Stimulated activated CD8-positive, alpha-beta memory T cell treated with anti-CD3 and anti-CD28 coated beads, Interleukin-7, amount 100 ng/mL, for 4 hours (primary cell): ENCODE results near the gene ABCB6.
"Not testable (repeated sequence)": the region's sequence is repeated elsewhere in the genome, so short reads cannot be mapped to it uniquely, and the experiment has no call there.

Experiments used
- DNase-seq, 2 donors: peaks; one replicate each; pipeline ENCODE4 v3.0.0-alpha.2; 2020; ENCODE audit warnings: low read depth in 2 of 2

ABCB6 gene

DNA sequence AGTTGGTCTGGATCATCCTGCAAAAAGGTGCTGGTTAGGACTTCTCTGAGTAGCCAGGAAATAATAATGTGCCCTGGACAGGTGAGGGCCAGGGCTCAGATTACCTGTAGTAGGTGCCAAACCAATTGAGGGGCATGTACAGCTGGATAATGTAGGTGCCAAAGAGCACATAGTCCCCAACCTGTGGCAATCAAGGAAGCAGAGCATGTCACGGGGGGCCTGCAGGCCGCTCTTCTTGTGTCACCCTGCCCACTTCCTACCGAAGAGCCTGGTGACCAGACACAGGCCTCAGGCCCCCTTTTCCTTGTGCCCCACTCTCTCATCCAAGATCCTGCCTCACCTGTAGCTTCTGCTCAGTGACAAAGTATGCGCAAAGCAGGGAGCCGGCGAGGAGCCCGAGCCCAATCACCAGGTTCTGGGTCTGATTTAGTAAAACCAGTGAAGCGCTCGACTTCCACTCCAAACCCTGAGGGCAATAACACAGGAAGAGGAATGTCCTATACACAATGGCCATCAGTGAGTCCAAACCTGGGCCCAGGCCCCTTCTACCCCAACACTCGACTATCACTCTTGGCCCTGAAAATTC lies 5.2 kb downstream of the ABCB6 start:
- DNase-seq, result no peak

DNA sequence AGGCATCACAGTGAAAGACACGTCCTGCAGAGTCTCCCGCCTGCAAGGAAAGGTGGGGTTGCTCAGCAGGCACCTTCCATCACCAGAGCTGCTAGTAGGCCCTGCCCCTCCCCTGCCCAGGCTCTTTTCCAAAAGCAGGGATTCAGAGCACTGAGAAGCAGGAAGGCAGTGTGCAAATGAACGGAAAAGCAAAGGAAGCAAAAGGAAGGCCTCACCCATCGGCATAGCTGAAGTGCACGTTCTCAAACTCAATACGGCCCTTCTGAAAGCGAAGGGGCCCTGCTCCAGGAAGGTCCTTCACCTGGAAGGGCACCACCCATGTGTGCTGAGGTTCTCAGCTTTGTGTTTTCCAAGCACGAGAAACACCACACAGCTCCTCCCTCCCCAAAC lies 5.7 kb downstream of the ABCB6 start:
- DNase-seq, result no peak

DNA sequence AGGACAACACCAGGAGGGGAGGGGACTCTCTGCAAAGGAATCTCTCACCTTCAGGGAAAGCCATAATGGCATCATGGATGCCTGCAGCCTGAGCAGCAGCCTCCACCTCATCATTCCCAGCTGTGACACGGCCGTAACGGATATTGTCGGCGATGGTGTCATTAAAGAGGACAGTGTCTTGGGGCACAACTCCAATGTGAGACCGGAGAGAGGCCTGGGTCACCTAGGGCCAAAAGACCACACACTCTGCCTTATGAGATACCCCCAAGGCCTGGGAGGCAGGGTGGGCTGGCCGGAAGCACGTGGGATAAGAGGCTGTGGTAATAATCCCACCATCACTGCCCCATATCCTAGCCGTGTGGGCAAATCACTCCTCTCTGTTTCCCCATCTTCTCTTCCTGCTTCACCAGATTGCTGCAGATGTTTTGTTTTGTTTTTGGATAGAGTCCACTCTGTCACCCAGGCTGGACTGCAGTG lies 7.8 kb downstream of the ABCB6 start:
- no peak for DNase-seq

DNA sequence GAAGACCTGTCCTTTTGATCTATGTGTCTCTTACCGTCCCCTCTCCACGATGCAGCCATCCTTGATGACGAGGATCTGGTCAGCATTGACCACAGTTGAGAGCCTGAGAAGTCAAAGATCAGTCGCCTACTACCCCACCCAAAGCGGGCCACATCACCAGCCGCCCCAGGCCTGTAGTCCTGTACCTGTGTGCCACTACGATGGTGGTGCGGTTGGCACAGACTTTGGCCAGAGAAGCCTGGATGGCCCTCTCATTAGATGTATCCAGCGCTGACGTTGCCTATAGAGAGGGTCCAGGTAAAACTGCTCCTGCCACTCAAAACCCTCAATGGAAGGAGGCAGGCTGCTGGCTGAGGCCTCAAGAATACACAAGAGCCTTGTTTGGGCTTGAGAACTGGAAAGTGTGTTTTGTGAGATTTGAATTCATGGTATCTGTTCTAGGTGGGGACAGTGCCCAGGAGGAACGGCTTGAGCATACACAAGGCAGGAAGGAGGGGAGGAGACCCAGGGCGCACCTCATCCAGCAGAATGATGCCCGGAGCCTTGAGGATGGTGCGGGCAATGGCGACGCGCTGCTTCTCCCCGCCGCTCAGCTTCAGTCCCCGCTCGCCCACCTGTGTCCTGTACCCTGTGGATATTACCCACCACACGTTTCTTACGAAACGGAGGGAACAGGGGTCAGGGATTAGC lies 8.4 kb downstream of the ABCB6 start:
- no peak for DNase-seq

GRCh38 chr2:219209236-219210195 lies 9.2 kb downstream of the ABCB6 start:
- DNase-seq, result no peak

DNA sequence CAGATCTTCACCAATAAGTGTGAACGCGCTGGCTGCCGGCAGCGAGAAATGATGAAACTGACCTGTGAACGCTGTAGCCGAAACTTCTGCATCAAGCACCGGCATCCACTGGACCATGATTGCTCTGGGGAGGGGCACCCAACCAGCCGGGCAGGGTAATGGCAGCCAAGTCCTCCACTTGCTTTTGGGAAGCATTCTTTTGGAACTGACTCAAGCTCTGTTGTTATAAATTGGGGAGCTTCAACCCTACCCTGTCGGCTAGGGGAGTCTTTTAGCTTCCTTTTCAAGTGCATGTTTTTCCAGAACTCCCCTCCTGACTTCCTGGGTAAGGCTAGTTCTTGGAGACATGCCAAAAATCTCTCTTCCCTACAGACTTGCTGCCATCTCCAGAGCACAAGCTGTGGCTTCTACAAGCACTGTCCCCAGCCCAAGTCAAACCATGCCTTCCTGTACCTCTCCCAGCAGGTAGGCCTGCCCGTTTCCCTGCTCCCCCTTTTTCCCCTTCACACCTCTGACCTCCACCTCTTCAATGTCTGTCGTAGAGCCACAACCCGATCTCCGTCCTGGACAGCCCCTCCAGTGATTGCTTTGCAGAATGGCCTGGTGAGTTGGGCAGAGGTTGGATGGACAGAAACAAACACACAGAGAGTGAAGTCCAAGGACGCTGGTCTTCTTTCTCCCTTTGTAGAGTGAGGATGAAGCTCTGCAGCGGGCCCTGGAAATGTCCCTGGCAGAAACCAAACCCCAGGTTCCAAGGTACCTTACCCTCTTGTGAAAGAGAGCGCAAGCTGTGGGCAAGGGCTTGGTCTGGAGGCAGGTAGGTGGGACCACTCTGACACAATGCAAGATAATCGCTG lies 10.6 kb downstream of the ABCB6 start:
- no peak for DNase-seq

DNA sequence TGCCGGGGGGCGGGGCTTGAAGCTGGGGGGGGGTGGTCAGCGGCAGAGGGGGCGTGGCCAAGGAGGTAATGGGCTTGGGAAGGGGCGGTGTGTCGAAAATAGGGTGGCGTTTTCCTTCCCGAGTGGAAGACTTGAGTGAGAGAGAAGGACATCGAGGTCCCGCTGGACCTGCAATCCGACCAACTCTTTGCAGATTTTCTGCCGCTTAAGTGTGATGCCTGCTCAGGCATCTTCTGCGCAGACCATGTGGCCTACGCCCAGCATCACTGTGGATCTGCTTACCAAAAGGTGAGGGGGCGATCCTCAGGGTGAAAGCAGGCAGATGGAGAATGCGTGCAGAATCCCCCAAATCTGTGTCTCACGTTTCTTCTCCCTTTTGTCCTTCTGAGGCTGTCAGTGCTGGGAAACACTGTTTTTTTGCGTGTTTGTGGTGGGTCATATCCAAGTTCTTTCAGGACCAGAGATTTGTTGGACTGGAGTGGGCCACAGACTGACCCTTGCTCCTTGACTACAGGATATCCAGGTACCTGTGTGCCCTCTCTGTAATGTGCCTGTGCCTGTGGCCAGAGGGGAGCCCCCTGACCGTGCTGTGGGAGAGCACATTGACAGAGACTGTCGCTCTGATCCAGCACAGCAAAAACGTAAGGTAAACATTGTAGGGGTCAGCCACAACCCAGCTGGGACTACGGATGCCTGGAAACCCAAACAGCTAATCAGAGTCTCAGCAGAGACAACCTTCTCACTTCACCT lies 11.4 kb downstream of the ABCB6 start:
- no peak for DNase-seq

GRCh38 chr2:219206328-219207133 lies 12.2 kb downstream of the ABCB6 start, which contains the start of gene ZFAND2B:
TSS of gene ZFAND2B (plus strand) at chr2:219206782. CDS start at chr2:219206988, 206 bp downstream.
- peak; percentile 83 to 93 for DNase-seq

- DNase-seq, result no peak
Observed at GRCh38 chr2:219205981-219206327, 12.8 kb downstream of the ABCB6 start.

- no peak for DNase-seq
Observed at GRCh38 chr2:219205165-219205538, 13.6 kb downstream of the ABCB6 start.

DNA sequence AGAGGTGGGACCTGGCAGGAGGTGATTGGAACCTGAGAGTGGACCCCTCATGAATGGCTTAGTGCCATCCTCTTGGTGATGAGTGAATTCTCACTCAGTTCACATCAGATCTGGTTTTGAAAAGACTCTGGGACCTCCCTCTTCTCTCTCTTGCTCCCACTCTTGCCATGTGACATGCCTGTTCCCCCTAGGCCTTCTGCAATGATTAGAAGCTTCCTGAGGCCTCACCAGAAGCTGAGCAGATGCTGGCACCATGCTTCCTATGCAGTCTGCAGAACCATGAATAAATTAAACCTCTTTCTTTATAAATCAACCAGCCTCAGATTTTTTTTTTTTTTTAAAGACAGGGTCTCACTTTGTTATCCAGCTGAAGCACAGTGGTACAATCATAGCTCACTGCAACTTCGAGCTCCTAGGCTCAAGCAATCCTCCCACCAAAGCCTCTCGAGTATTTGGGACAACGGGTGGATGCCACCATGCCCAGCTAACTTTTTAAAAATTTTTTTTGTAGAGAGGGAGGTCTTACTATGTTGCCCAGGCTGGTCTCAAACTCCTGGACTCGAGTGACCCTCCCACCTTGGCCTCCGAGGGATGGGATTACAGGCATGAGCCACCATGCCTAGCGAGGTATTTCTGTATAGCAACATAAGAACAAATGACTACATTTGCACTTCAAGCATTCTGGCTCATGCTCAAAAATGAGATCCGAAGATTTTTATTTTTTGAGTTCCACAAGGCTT lies 14.2 kb downstream of the ABCB6 start:
- DNase-seq, result no peak

- not testable (repeated sequence) for DNase-seq
Observed at GRCh38 chr2:219201331-219201730, 17.4 kb downstream of the ABCB6 start.

DNA sequence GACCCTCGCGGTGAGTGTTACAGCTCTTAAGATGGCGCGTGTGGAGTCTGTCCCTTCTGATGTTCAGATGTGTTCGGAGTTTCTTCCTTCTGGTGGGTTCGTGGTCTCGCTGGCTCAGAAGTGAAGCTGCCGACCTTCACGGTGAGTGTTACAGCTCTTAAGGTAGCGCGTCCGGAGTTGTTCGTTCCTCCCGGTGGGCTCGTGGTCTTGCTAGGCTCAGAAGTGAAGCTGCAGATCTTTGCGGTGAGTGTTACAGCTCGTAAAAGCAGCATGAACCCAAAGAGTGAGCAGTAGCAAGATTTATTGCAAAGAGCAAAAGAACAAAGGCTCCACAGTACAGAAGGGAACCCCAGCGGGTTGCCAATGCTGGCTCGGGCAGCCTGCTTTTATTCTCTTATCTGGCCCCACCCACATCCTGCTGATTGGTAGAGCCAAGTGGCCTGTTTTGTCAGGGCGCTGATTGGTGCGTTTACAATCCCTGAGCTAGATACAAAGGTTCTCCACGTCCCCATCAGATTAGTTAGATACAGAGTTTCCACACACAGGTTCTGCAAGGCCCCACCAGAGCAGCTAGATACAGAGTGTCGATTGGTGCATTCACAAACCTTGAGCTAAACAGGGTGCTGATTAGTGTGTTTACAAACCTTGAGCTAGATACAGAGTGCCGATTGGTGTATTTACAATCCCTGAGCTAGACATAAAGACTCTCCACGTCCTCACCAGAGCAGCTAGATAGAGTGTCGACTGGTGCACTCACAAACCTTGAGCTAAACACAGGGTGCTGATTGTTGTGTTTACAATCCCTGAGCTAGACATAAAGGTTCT lies 18.0 kb downstream of the ABCB6 start:
- DNase-seq, result not testable (repeated sequence)

- no peak for DNase-seq
Observed at GRCh38 chr2:219199470-219200211, 19.1 kb downstream of the ABCB6 start.

- no peak for DNase-seq
Observed at GRCh38 chr2:219198974-219199373, 19.8 kb downstream of the ABCB6 start.

GRCh38 chr2:219197388-219197787 lies 21.4 kb downstream of the ABCB6 start:
- no peak for DNase-seq

GRCh38 chr2:219186754-219187456 lies 31.9 kb downstream of the ABCB6 start:
- no peak for DNase-seq
